Measurements from ENCODE around the gene DICER1.
A peak's percentile ranks its signal among the peaks of the same experiment; 100 is the strongest.
"Not testable (repeated sequence)": the region's sequence is repeated elsewhere in the genome, so short reads cannot be mapped to it uniquely, and the experiment has no call there.

The DICER1 gene

GRCh38 chr14:95138876-95139275 is 18.5 kb downstream of the DICER1 start:
- no CpG with 5 or more reads among the region's 1 CpG for WGBS, 2 donors (ENCODE audit: extremely low coverage in 2 of 2, insufficient read length in 2 of 2, insufficient replicate concordance in 1 of 2)
- no peak overlapping the region for H4K91ac ChIP-seq (ENCODE audit: low read depth, low read length, poor library complexity)
- H3K23ac ChIP-seq (ENCODE audit: low read depth, low read length, poor library complexity) = no peak overlapping the region
- no peak overlapping the region for H3K4me3 ChIP-seq (ENCODE audit: low read length in 2 of 2)
- no peak overlapping the region for H2BK120ac ChIP-seq (ENCODE audit: low read depth, low read length)
- H3K4me1 ChIP-seq (ENCODE audit: control insufficient read depth in 2 of 2, insufficient read depth in 1 of 2, low read depth in 1 of 2, low read length in 2 of 2) = peaks cover 13 to 21% of the 10 kb centered on the region in 2 donors
- H3K27ac ChIP-seq (replicated peaks; ENCODE audit: low read length) = no peak overlapping the region
- peaks cover 0 to 29% of the 10 kb centered on the region in 2 donors for H3K36me3 ChIP-seq (replicated peaks in 1 of 2; ENCODE audit: control insufficient read depth in 2 of 2, insufficient read depth in 2 of 2, low read length in 2 of 2)
- no peak overlapping the region for H2BK15ac ChIP-seq (ENCODE audit: low read length)
- H3K27me3 ChIP-seq (ENCODE audit: control insufficient read depth in 3 of 3, insufficient read depth in 3 of 3, low read depth in 1 of 3, low read length in 3 of 3) = no peaks in the 10 kb centered on the region
- peaks cover 0 to 1% of the 10 kb centered on the region in 2 donors for H3K9me3 ChIP-seq (replicated peaks in 1 of 2; ENCODE audit: control insufficient read depth in 2 of 2, insufficient read depth in 1 of 2, low read depth in 1 of 2, low read length in 2 of 2)
- H3K4ac ChIP-seq (ENCODE audit: low read length) = no peak overlapping the region
- DNase-seq (ENCODE audit: low spot score) = no peak
- H2BK5ac ChIP-seq (ENCODE audit: low read length) = no peak overlapping the region
- no peaks in the 10 kb centered on the region for H3K79me1 ChIP-seq (ENCODE audit: low read depth, low read length)
- no peak overlapping the region for H4K8ac ChIP-seq (ENCODE audit: low read depth, low read length)
- H3K14ac ChIP-seq (ENCODE audit: low read length) = no peak overlapping the region
- no peak overlapping the region for H3K18ac ChIP-seq (ENCODE audit: low read length)
- no peak overlapping the region for H3K9ac ChIP-seq (ENCODE audit: low read depth, low read length, poor library complexity)
- no peak overlapping the region for H2BK12ac ChIP-seq (ENCODE audit: low read length)
- no peak overlapping the region for H3K4me2 ChIP-seq (ENCODE audit: insufficient read depth, low read length, poor library complexity, severe bottlenecking)
- no peak overlapping the region for H2AK5ac ChIP-seq (ENCODE audit: low read depth, low read length)
- H2AFZ ChIP-seq (ENCODE audit: low read length) = no peak overlapping the region

- not testable (repeated sequence) for H2AK5ac ChIP-seq (ENCODE audit: low read depth, low read length); H2BK120ac ChIP-seq (ENCODE audit: low read depth, low read length); H3K23ac ChIP-seq (ENCODE audit: low read depth, low read length, poor library complexity); H3K4me2 ChIP-seq (ENCODE audit: insufficient read depth, low read length, poor library complexity, severe bottlenecking); H3K79me1 ChIP-seq (ENCODE audit: low read depth, low read length); H3K9me3 ChIP-seq (replicated peaks in 1 of 2; ENCODE audit: control insufficient read depth in 2 of 2, insufficient read depth in 1 of 2, low read depth in 1 of 2, low read length in 2 of 2); H3K14ac ChIP-seq (ENCODE audit: low read length); H3K27ac ChIP-seq (replicated peaks; ENCODE audit: low read length); H2BK12ac ChIP-seq (ENCODE audit: low read length); H2BK15ac ChIP-seq (ENCODE audit: low read length); H3K9ac ChIP-seq (ENCODE audit: low read depth, low read length, poor library complexity); H2BK5ac ChIP-seq (ENCODE audit: low read length); H4K91ac ChIP-seq (ENCODE audit: low read depth, low read length, poor library complexity); H3K27me3 ChIP-seq (ENCODE audit: control insufficient read depth in 3 of 3, insufficient read depth in 3 of 3, low read depth in 1 of 3, low read length in 3 of 3); DNase-seq (ENCODE audit: low spot score); H3K18ac ChIP-seq (ENCODE audit: low read length); H3K4me3 ChIP-seq (ENCODE audit: low read length in 2 of 2); H3K4ac ChIP-seq (ENCODE audit: low read length); H2AFZ ChIP-seq (ENCODE audit: low read length); H4K8ac ChIP-seq (ENCODE audit: low read depth, low read length)
- H3K4me1 ChIP-seq (ENCODE audit: control insufficient read depth in 2 of 2, insufficient read depth in 1 of 2, low read depth in 1 of 2, low read length in 2 of 2) = peaks cover 13 to 25% of the 10 kb centered on the region in 2 donors
- no CpG with 5 or more reads among the region's 5 CpGs for WGBS, 2 donors (ENCODE audit: extremely low coverage in 2 of 2, insufficient read length in 2 of 2, insufficient replicate concordance in 1 of 2)
- H3K36me3 ChIP-seq (replicated peaks in 1 of 2; ENCODE audit: control insufficient read depth in 2 of 2, insufficient read depth in 2 of 2, low read length in 2 of 2) = peaks cover 0 to 29% of the 10 kb centered on the region in 2 donors
Observed at GRCh38 chr14:95138455-95138854, 18.9 kb downstream of the DICER1 start.

GRCh38 chr14:95137804-95138167 is 19.5 kb downstream of the DICER1 start:
- Histone ChIP-seq H2AK5ac (ENCODE audit: low read depth, low read length) (no peak overlapping the region), H3K79me1 (ENCODE audit: low read depth, low read length) (no peaks in the 10 kb centered on the region), H3K14ac (ENCODE audit: low read length) (no peak overlapping the region), H4K8ac (ENCODE audit: low read depth, low read length) (no peak overlapping the region), H4K91ac (ENCODE audit: low read depth, low read length, poor library complexity) (no peak overlapping the region), H3K36me3 (replicated peaks in 1 of 2; ENCODE audit: control insufficient read depth in 2 of 2, insufficient read depth in 2 of 2, low read length in 2 of 2) (peaks cover 0 to 30% of the 10 kb centered on the region in 2 donors), H3K4ac (ENCODE audit: low read length) (no peak overlapping the region), H3K9ac (ENCODE audit: low read depth, low read length, poor library complexity) (no peak overlapping the region), H3K18ac (ENCODE audit: low read length) (no peak overlapping the region), H3K4me2 (ENCODE audit: insufficient read depth, low read length, poor library complexity, severe bottlenecking) (no peak overlapping the region), H2BK120ac (ENCODE audit: low read depth, low read length) (no peak overlapping the region), H2BK5ac (ENCODE audit: low read length) (no peak overlapping the region), H2BK12ac (ENCODE audit: low read length) (no peak overlapping the region), H2AFZ (ENCODE audit: low read length) (no peak overlapping the region), H3K27ac (replicated peaks; ENCODE audit: low read length) (peak overlapping the region; percentile 14), H2BK15ac (ENCODE audit: low read length) (no peak overlapping the region), H3K4me1 (ENCODE audit: control insufficient read depth in 2 of 2, insufficient read depth in 1 of 2, low read depth in 1 of 2, low read length in 2 of 2) (peaks cover 13 to 30% of the 10 kb centered on the region in 2 donors), H3K23ac (ENCODE audit: low read depth, low read length, poor library complexity) (no peak overlapping the region), H3K9me3 (replicated peaks in 1 of 2; ENCODE audit: control insufficient read depth in 2 of 2, insufficient read depth in 1 of 2, low read depth in 1 of 2, low read length in 2 of 2) (no peaks in the 10 kb centered on the region), H3K27me3 (ENCODE audit: control insufficient read depth in 3 of 3, insufficient read depth in 3 of 3, low read depth in 1 of 3, low read length in 3 of 3) (no peaks in the 10 kb centered on the region), H3K4me3 (ENCODE audit: low read length in 2 of 2) (no peak overlapping the region)
- DNase-seq (ENCODE audit: low spot score) = no peak
- no CpG with 5 or more reads among the region's 5 CpGs for WGBS, 2 donors (ENCODE audit: extremely low coverage in 2 of 2, insufficient read length in 2 of 2, insufficient replicate concordance in 1 of 2)

- H2BK5ac ChIP-seq (ENCODE audit: low read length) = no peak overlapping the region
- H3K9ac ChIP-seq (ENCODE audit: low read depth, low read length, poor library complexity) = no peak overlapping the region
- peaks cover 13 to 35% of the 10 kb centered on the region in 2 donors for H3K4me1 ChIP-seq (ENCODE audit: control insufficient read depth in 2 of 2, insufficient read depth in 1 of 2, low read depth in 1 of 2, low read length in 2 of 2)
- no peak overlapping the region for H3K14ac ChIP-seq (ENCODE audit: low read length)
- no peak overlapping the region for H4K91ac ChIP-seq (ENCODE audit: low read depth, low read length, poor library complexity)
- no peak overlapping the region for H2BK15ac ChIP-seq (ENCODE audit: low read length)
- H3K27ac ChIP-seq (replicated peaks; ENCODE audit: low read length) = no peak overlapping the region
- no peak overlapping the region for H2AK5ac ChIP-seq (ENCODE audit: low read depth, low read length)
- H3K4me2 ChIP-seq (ENCODE audit: insufficient read depth, low read length, poor library complexity, severe bottlenecking) = no peak overlapping the region
- H3K4ac ChIP-seq (ENCODE audit: low read length) = no peak overlapping the region
- no peak overlapping the region for H3K18ac ChIP-seq (ENCODE audit: low read length)
- H2BK12ac ChIP-seq (ENCODE audit: low read length) = no peak overlapping the region
- no peak overlapping the region for H3K4me3 ChIP-seq (ENCODE audit: low read length in 2 of 2)
- no peak overlapping the region for H2BK120ac ChIP-seq (ENCODE audit: low read depth, low read length)
- H3K23ac ChIP-seq (ENCODE audit: low read depth, low read length, poor library complexity) = no peak overlapping the region
- H2AFZ ChIP-seq (ENCODE audit: low read length) = no peak overlapping the region
- no peak overlapping the region for H4K8ac ChIP-seq (ENCODE audit: low read depth, low read length)
- no peaks in the 10 kb centered on the region for H3K9me3 ChIP-seq (replicated peaks in 1 of 2; ENCODE audit: control insufficient read depth in 2 of 2, insufficient read depth in 1 of 2, low read depth in 1 of 2, low read length in 2 of 2)
- no peak for DNase-seq (ENCODE audit: low spot score)
- H3K79me1 ChIP-seq (ENCODE audit: low read depth, low read length) = no peaks in the 10 kb centered on the region
- peaks cover 0 to 35% of the 10 kb centered on the region in 2 donors for H3K36me3 ChIP-seq (replicated peaks in 1 of 2; ENCODE audit: control insufficient read depth in 2 of 2, insufficient read depth in 2 of 2, low read length in 2 of 2)
- no peaks in the 10 kb centered on the region for H3K27me3 ChIP-seq (ENCODE audit: control insufficient read depth in 3 of 3, insufficient read depth in 3 of 3, low read depth in 1 of 3, low read length in 3 of 3)
Observed at GRCh38 chr14:95137164-95137803, 20.0 kb downstream of the DICER1 start.

Measured in neuronal stem cell (in vitro differentiated cells).